ENCODE measurements around the gene FASTK. TPM values are rescaled to one million over a fixed set of nuclear protein-coding genes. Genes with fewer than 3 reads are reported as not detected.
"Not testable (repeated sequence)": the region's sequence is repeated elsewhere in the genome, so short reads cannot be mapped to it uniquely, and the experiment has no call there.

FASTK gene
- total RNA-seq, 4 donors from 2014 or later = 43.0 to 83.6 (median 75.9) TPM

DNA sequence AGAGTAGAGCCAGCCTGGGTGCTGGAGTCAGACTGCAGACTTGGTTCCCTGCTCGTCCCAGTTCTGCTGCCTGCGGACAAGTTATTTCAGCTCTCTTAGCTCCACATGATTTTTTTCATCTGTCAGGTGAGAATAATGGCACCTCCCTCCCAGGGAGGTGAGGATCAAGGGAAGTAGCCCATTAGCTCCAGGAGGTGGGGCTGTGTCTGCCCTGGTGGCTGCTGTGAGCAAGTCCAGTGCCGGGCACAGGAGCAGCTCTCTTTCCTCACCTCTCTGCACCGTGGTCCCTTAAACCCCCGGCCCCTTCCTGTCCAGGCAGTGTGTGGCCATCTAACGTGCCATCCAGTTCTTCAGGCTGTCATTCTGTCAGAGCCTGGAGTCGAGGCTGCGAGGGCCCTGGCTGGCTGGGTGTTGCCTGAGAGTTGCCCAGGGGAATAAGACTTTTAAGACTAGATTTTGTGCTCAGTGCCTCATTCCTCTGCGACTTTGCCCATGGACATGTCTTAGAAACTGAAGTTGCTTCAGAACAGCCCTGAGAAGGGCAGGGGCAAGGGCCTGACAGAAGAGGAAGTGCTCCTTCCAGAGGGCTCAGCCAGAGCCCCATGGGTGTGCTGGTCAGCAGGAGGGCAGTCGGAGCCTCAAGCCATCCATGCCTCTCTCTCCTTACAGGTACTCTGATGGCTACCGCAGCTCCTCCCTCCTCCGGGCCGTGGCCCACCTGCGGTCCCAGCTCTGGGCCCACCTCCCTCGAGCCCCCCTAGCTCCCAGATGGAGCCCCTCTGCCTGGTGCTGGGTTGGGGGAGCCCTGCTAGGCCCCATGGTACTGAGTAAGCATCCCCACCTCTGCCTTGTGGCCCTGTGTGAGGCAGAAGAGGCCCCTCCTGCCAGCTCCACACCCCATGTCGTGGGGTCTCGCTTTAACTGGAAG is 47.4 kb downstream of the FASTK start:
- WGBS, 2 donors = 83 to 89% methylated on average over 6 to 11 of the region's 17 CpGs
- intact Hi-C loops (cut with DNase I) = no loop called here
- Histone ChIP-seq H3K4me1 (peaks cover 5 to 14% (median 9%) of the 10 kb centered on the region in 3 donors), H3K9me3 (no peaks in the 10 kb centered on the region), H3K36me3 (peaks cover 9 to 73% (median 16%) of the 10 kb centered on the region in 3 donors), H3K27me3 (no peaks in the 10 kb centered on the region), H3K27ac (no peak overlapping the region), H3K4me3 (no peak overlapping the region)
- no peak for TF ChIP-seq POLR2A (IDR thresholded peaks at IDR 0.05)
- TF ChIP-seq, protein P1, sequence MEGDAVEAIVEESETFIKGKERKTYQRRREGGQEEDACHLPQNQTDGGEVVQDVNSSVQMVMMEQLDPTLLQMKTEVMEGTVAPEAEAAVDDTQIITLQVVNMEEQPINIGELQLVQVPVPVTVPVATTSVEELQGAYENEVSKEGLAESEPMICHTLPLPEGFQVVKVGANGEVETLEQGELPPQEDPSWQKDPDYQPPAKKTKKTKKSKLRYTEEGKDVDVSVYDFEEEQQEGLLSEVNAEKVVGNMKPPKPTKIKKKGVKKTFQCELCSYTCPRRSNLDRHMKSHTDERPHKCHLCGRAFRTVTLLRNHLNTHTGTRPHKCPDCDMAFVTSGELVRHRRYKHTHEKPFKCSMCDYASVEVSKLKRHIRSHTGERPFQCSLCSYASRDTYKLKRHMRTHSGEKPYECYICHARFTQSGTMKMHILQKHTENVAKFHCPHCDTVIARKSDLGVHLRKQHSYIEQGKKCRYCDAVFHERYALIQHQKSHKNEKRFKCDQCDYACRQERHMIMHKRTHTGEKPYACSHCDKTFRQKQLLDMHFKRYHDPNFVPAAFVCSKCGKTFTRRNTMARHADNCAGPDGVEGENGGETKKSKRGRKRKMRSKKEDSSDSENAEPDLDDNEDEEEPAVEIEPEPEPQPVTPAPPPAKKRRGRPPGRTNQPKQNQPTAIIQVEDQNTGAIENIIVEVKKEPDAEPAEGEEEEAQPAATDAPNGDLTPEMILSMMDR (IDR thresholded peaks at IDR 0.05) = no peak
- DNase-seq = no peak

DNA sequence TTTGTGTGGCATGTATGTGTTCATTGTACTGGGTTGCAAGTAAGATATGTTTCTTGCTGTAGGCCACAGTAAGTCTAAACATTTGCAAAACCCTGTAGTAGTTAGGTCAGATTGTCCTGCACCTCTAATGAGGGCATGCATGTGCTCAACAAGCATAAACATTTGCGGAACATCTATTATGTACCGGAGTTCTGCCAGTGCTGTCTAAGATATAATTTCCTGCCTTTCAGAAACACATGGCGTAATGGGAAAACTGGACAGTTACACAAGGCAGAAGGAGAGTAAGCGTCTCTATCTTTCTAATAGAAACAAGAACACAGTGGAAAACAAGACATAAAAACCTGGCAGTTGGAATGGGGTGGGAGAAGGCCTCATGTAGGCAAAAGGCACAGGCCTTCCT is 49.6 kb downstream of the FASTK start:
- Histone ChIP-seq H3K27ac (no peak overlapping the region), H3K27me3 (no peaks in the 10 kb centered on the region), H3K36me3 (peaks cover 3 to 52% (median 9%) of the 10 kb centered on the region in 3 donors), H3K4me1 (peaks cover 13 to 33% (median 15%) of the 10 kb centered on the region in 3 donors), H3K4me3 (no peak overlapping the region), H3K9me3 (no peaks in the 10 kb centered on the region)
- intact Hi-C loops (cut with DNase I) = no loop called here
- TF ChIP-seq, protein P1 (IDR thresholded peaks at IDR 0.05) = no peak
- TF ChIP-seq POLR2A (IDR thresholded peaks at IDR 0.05) = no peak
- WGBS, 2 donors = 94 to 95% methylated on average over 4 of the region's 4 CpGs
- DNase-seq = no peak

DNA sequence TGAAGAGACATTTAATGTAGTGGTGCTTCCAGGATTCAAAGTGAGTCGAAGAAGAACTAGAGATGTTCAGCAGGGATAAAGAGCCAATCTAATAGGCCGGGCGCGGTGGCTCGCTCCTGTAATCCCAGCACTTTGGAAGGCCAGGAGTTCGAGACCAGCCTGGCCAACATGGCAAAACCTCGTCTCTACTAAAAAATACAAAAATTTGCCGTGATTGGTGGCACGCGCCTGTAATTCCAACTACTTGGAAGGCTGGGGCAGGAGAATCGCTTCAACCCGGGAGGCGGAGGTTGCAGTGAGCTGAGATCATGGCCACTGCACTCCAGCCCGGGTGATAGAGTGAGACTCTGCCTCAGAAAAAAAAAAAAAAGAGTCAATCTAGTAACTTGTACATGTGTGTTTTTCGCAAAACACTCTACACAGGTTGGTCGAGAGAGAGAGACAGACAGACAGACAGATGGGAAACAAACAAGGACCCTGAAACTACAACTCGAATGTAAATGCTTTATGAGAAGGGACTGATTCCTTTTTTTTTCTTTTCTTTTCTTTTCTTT is 51.6 kb downstream of the FASTK start:
- Histone ChIP-seq H3K4me3 (peak overlapping the region; percentile 62 to 94 (median 78)), H3K27ac (peak overlapping the region; percentile 73 to 96 (median 90)), H3K9me3 (no peaks in the 10 kb centered on the region), H3K4me1 (peaks cover 13 to 43% (median 15%) of the 10 kb centered on the region in 3 donors), H3K27me3 (no peaks in the 10 kb centered on the region), H3K36me3 (peaks cover 0 to 32% (median 0%) of the 10 kb centered on the region in 3 donors)
- intact Hi-C loops (cut with DNase I) = loop anchor here (5.0 kb wide), 1 partner anchor 83 kb away; no protein-coding TSS in a partner anchor
- WGBS, 2 donors = 35 to 48% methylated on average over 17 of the region's 17 CpGs
- TF ChIP-seq, protein P1 (IDR thresholded peaks at IDR 0.05) = no peak
- no peak for TF ChIP-seq POLR2A (IDR thresholded peaks at IDR 0.05)
- no peak for DNase-seq

DNA sequence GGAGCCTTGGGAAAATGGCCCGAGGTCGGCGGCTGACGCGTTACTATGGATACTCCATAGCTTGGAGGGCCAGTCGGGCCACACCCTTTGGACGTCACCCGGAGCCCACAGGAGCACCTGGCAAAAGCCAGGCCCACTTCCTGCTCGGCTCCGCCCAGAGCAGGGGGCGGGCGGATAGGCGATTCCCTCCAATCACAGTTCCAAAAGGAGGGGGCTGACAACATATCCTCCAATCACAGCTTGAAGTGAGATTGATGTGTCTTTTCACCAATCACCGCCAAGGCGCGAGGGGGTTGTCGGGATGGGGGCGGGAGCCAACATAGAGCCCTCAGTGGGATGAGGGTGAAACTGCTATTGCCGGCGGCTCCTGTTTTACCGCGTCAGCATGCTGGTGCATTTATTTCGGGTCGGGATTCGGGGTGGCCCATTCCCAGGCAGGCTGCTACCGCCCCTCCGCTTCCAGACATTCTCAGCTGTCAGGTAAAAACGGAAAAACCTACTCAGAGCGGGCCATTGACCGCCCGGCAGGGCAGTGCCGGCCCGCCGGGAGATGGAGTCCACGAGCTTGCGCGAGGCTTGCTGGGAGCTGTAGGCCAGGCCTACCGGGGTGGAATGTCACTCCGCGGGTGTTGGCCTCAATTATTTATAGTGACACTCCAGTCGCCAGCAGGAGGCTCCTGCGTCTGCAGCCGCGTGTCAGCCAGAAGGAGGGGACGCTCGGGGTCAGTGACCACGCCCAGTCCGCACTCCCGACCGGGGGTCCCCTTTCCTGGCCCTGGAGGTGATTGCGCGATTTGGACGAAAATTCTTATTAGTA is 52.3 kb downstream of the FASTK start, which contains the start of gene ABCB8:
TSS of gene ABCB8 (plus strand) at position 320 of the 817 bp plus-strand sequence. CDS start at position 386, 66 bp downstream.
- 0% methylated on average over 10 to 26 of the region's 53 CpGs for WGBS, 2 donors
- H3K4me1 ChIP-seq = peaks cover 13 to 46% (median 15%) of the 10 kb centered on the region in 3 donors
- H3K27ac ChIP-seq = peak within 1 kb of the TSS; percentile 73 to 96 (median 90)
- peaks cover 0 to 25% (median 0%) of the 10 kb centered on the region in 3 donors for H3K36me3 ChIP-seq
- TF ChIP-seq, protein P1 (IDR thresholded peaks at IDR 0.05) = peak; percentile 44 to 68 (median 57)
- peak in 2 of 4 donors; percentile 53 to 69 for TF ChIP-seq POLR2A (IDR thresholded peaks at IDR 0.05)
- intact Hi-C loops (cut with DNase I) = loop anchor here (5.0 kb wide), 1 partner anchor 84 kb away; no protein-coding TSS in a partner anchor
- peak; percentile 91 for DNase-seq
- H3K27me3 ChIP-seq = no peaks in the 10 kb centered on the region
- H3K9me3 ChIP-seq = no peaks in the 10 kb centered on the region
- H3K4me3 ChIP-seq = peak within 1 kb of the TSS; percentile 62 to 94 (median 78)

DNA sequence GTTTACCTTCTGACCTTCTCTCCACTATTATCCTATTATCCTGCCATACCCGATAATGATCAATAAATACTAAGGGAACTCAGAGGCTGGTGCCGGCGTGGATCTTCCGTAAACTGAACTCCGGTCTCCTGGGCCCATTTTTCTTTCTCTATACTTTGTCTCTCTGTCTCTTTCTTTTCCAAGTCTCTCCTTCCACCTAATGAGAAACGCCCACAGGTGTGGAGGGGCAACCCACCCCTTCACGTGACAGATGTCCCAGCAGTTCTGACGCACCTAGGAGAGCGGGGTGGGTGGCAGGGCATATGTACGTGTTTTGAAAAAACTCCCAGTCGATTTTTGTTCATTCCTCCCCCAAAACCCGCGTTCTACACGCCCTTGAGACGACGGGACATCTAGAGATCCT is 52.9 kb downstream of the FASTK start:
- H3K4me3 ChIP-seq = peak overlapping the region; percentile 62 to 94 (median 78)
- H3K27ac ChIP-seq = peak overlapping the region; percentile 73 to 96 (median 90)
- H3K36me3 ChIP-seq = peaks cover 0 to 19% (median 0%) of the 10 kb centered on the region in 3 donors
- peaks cover 13 to 46% (median 15%) of the 10 kb centered on the region in 3 donors for H3K4me1 ChIP-seq
- intact Hi-C loops (cut with DNase I) = loop anchor here (5.0 kb wide), 1 partner anchor 85 kb away; no protein-coding TSS in a partner anchor
- H3K27me3 ChIP-seq, H3K9me3 ChIP-seq, DNase-seq: not testable (repeated sequence)
- 16 to 22% methylated on average over 11 to 16 of the region's 16 CpGs for WGBS, 2 donors
